GM23338 (cell line): ENCODE results near the gene KLRF2. TPM values are rescaled to one million over a fixed set of nuclear protein-coding genes. Genes with fewer than 3 reads are reported as not detected.

Source experiments
- ATAC-seq: fragments of 200-7000 bp; cut with Tn5 transposase; 3 replicates; pipeline ENCODE4 v1.9.1; 2020
- DNase-seq: peaks from one replicate; pipeline ENCODE4 v3.0.0-alpha.2; 2015; ENCODE audit warnings: low spot score
- H2AFZ ChIP-seq: fragments of 200-600 bp; sonication (generic); 2 replicates; pipeline ENCODE4 v1.8.0; 2016; ENCODE audit warnings: antibody characterized with exemption, mild to moderate bottlenecking, moderate library complexity
- H3F3A ChIP-seq: fragments of 200-600 bp; sonication (generic); replicated peaks from 2 replicates; pipeline ENCODE4 v1.8.0; 2017; ENCODE audit warnings: antibody characterized with exemption, mixed run types, low read depth
- H3K27ac ChIP-seq: fragments of 200-600 bp; sonication (generic); 2 replicates; pipeline ENCODE4 v1.6.1; 2016; ENCODE audit warnings: low read depth
- H3K27me3 ChIP-seq: fragments of 200-600 bp; sonication (generic); 2 replicates; pipeline ENCODE4 v1.8.0; 2016; ENCODE audit warnings: mild to moderate bottlenecking, mixed run types, moderate library complexity; ENCODE audit not compliant: insufficient read depth
- H3K36me3 ChIP-seq: fragments of 200-600 bp; sonication (generic); 2 replicates; pipeline ENCODE4 v1.8.0; 2016; ENCODE audit warnings: mild to moderate bottlenecking; ENCODE audit not compliant: insufficient read depth
- H3K4me1 ChIP-seq: fragments of 200-600 bp; sonication (generic); 2 replicates; pipeline ENCODE4 v1.8.0; 2016; ENCODE audit warnings: mild to moderate bottlenecking, moderate library complexity; ENCODE audit not compliant: insufficient read depth
- H3K4me2 ChIP-seq: fragments of 200-600 bp; sonication (generic); 2 replicates; pipeline ENCODE4 v1.7.1; 2017; ENCODE audit warnings: mixed run types
- H3K4me3 ChIP-seq: fragments of 200-600 bp; sonication (generic); 2 replicates; pipeline ENCODE4 v1.6.1; 2016; ENCODE audit warnings: mixed run types
- H3K79me2 ChIP-seq: fragments of 200-600 bp; sonication (generic); replicated peaks from 2 replicates; pipeline ENCODE4 v1.8.0; 2017; ENCODE audit warnings: mild to moderate bottlenecking; ENCODE audit not compliant: insufficient read depth
- H3K9me2 ChIP-seq: fragments of 200-600 bp; sonication (generic); 2 replicates; pipeline ENCODE4 v1.8.0; 2017; ENCODE audit not compliant: insufficient read depth
- H4K20me1 ChIP-seq: fragments of 200-600 bp; sonication (generic); replicated peaks from 2 replicates; pipeline ENCODE4 v1.8.0; 2017; ENCODE audit warnings: mild to moderate bottlenecking; ENCODE audit not compliant: insufficient read depth
- H3K27ac Mint-ChIP-seq: 2 replicates; pipeline ENCODE4 v1.8.0; 2020; ENCODE audit warnings: inconsistent platforms, mild to moderate bottlenecking, moderate library complexity, mixed read lengths
- H3K27me3 Mint-ChIP-seq: 3 replicates; pipeline ENCODE4 v1.8.0; 2022; ENCODE audit warnings: low read depth, mild to moderate bottlenecking, moderate library complexity, mixed read lengths, inconsistent platforms; ENCODE audit not compliant: insufficient read depth, poor library complexity
- H3K36me3 Mint-ChIP-seq: 3 replicates; pipeline ENCODE4 v1.8.0; 2021; ENCODE audit warnings: low read depth, mild to moderate bottlenecking, inconsistent platforms, moderate library complexity, mixed read lengths
- H3K4me1 Mint-ChIP-seq: 3 replicates; pipeline ENCODE4 v1.8.0; 2020; ENCODE audit warnings: mild to moderate bottlenecking, inconsistent platforms, mixed read lengths
- H3K4me3 Mint-ChIP-seq: 3 replicates; pipeline ENCODE4 v1.8.0; 2021; ENCODE audit warnings: moderate library complexity, mild to moderate bottlenecking, inconsistent platforms, mixed read lengths
- H3K9me3 Mint-ChIP-seq: 3 replicates; pipeline ENCODE4 v1.8.0; 2020; ENCODE audit warnings: moderate library complexity, mild to moderate bottlenecking, inconsistent platforms, mixed read lengths
- CREB1 ChIP-seq: fragments of 250-450 bp; sonication (Bioruptor Pico); IDR thresholded peaks from 2 replicates; pipeline ENCODE4 v1.5.0; 2020; ENCODE audit warnings: low read depth, mild to moderate bottlenecking, moderate library complexity
- EZH2 ChIP-seq: fragments of 200-600 bp; sonication (generic); IDR thresholded peaks from one replicate; pipeline ENCODE4 v1.8.0; 2017; ENCODE audit warnings: antibody characterized with exemption, mild to moderate bottlenecking, low read depth; ENCODE audit not compliant: unreplicated experiment
- EZH2phosphoT487 ChIP-seq: fragments of 200-600 bp; sonication (generic); IDR thresholded peaks from one replicate; pipeline ENCODE4 v1.8.1; 2018; ENCODE audit warnings: antibody characterized with exemption; ENCODE audit not compliant: unreplicated experiment
- JUNB ChIP-seq: IDR thresholded peaks from one replicate; pipeline ENCODE4 v1.6.1; 2016; ENCODE audit warnings: antibody characterized with exemption; ENCODE audit not compliant: unreplicated experiment
- NANOG ChIP-seq: IDR thresholded peaks from 2 replicates; pipeline ENCODE4 v1.6.1; 2016; ENCODE audit warnings: antibody characterized with exemption, borderline replicate concordance
- POLR2AphosphoS5 ChIP-seq: IDR thresholded peaks from 2 replicates; pipeline ENCODE4 v1.6.1; 2016; ENCODE audit warnings: antibody characterized with exemption, low read depth
- STAT1 ChIP-seq: IDR thresholded peaks from one replicate; pipeline ENCODE4 v1.6.1; 2016; ENCODE audit warnings: antibody characterized with exemption; ENCODE audit not compliant: unreplicated experiment
- ZNF114 ChIP-seq: fragments of 250-450 bp; sonication (Bioruptor Pico); IDR thresholded peaks from 2 replicates; pipeline ENCODE4 v1.5.0; 2020; ENCODE audit warnings: mild to moderate bottlenecking, moderate library complexity
- ZNF331 ChIP-seq: fragments of 250-450 bp; sonication (Bioruptor Pico); IDR thresholded peaks from 2 replicates; pipeline ENCODE4 v1.5.0; 2020; ENCODE audit warnings: low read depth, mild to moderate bottlenecking, moderate library complexity
- long read RNA-seq: library from polyadenylated mRNA; unstranded; transcript quantifications from one replicate; pipeline ENCODE4 v2.0.0, GENCODE V29; 2020; ENCODE audit not compliant: unreplicated experiment
- polyA plus RNA-seq: library from polyadenylated mRNA; unstranded; fragments of >200 nt; fragmentation: Nextera tagmentation; extraction: Ambion mirVana; gene quantifications from 2 replicates; pipeline ENCODE4 v1.2.1, GENCODE V29; 2016
- total RNA-seq: library from RNA; depleted of rRNA; stranded (reverse); fragments of >200 nt; shearing (Covaris generic); gene quantifications from 2 replicates; pipeline ENCODE4 v1.2.3, GENCODE V29; 2014; rRNA removed
- TF ChIP-seq, protein P1 (sequence below), 2 experiments: fragments of 200-600 bp in 1 of 2; sonication (generic) in 1 of 2; conservative IDR thresholded peaks; 2 replicates each; pipeline versions ENCODE4 v1.5.1 to v1.6.1; 2016 to 2017; ENCODE audit warnings: antibody characterized with exemption in 2 of 2, low read depth in 2 of 2, mild to moderate bottlenecking in 2 of 2, moderate library complexity in 1 of 2
- TF ChIP-seq, protein P2 (sequence below): IDR thresholded peaks from 2 replicates; pipeline ENCODE4 v1.6.1; 2016; ENCODE audit warnings: antibody characterized with exemption
- TF ChIP-seq, protein P3 (sequence below): fragments of 250-450 bp; sonication (Bioruptor Pico); IDR thresholded peaks from 2 replicates; pipeline ENCODE4 v1.5.0; 2020; ENCODE audit warnings: mild to moderate bottlenecking, moderate library complexity
- TF ChIP-seq, protein P4 (sequence below): IDR thresholded peaks from one replicate; pipeline ENCODE4 v1.6.1; 2018; ENCODE audit warnings: antibody characterized with exemption; ENCODE audit not compliant: unreplicated experiment

KLRF2 gene, protein sequence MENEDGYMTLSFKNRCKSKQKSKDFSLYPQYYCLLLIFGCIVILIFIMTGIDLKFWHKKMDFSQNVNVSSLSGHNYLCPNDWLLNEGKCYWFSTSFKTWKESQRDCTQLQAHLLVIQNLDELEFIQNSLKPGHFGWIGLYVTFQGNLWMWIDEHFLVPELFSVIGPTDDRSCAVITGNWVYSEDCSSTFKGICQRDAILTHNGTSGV
- total RNA-seq (not detected in 2 replicates), polyA plus RNA-seq (not detected in 2 replicates)
- long read RNA-seq = 0 reads

DNA sequence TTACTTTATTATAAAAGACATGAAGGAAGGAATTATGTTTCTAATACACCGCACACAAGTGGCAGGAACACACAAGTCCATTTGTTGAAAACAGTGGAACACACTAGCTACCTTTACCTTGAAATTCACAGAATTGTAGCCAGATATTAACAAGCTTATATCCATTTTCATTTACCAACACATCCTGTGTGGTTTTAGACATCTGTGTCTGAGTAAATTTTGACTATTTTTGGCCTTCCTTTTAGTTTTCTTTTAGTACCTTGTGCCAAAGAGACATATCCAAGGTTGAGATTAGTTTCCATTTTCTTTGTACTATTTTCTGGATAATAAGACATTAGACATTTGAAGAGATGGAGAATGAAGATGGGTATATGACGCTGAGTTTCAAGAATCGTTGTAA is at the start of gene KLRF2:
Gene KLRF2, plus strand, starts transcription at position 244 of the 400 bp plus-strand sequence. Its CDS starts 107 bp downstream, at position 351.
- Histone ChIP-seq H4K20me1 (no peaks in the 10 kb centered on the region), H3K27ac (no peak within 1 kb of the TSS), H3K9me2 (no peaks in the 10 kb centered on the region), H2AFZ (no peak within 1 kb of the TSS), H3K79me2 (no peaks in the 10 kb centered on the region), H3K4me2 (no peak within 1 kb of the TSS), H3F3A (no peaks in the 10 kb centered on the region), H3K4me3 (no peak within 1 kb of the TSS), H3K27me3 (no peaks in the 10 kb centered on the region), H3K36me3 (no peaks in the 10 kb centered on the region), H3K4me1 (no peaks in the 10 kb centered on the region)
- TF ChIP-seq NANOG (no peak), EZH2 (no peak), POLR2AphosphoS5 (no peak), JUNB (no peak), EZH2phosphoT487 (no peak), ZNF114 (CRISPR knock-in tag) (no peak), STAT1 (no peak), CREB1 (CRISPR knock-in tag) (no peak), ZNF331 (CRISPR knock-in tag) (no peak)
- TF ChIP-seq, protein P1, sequence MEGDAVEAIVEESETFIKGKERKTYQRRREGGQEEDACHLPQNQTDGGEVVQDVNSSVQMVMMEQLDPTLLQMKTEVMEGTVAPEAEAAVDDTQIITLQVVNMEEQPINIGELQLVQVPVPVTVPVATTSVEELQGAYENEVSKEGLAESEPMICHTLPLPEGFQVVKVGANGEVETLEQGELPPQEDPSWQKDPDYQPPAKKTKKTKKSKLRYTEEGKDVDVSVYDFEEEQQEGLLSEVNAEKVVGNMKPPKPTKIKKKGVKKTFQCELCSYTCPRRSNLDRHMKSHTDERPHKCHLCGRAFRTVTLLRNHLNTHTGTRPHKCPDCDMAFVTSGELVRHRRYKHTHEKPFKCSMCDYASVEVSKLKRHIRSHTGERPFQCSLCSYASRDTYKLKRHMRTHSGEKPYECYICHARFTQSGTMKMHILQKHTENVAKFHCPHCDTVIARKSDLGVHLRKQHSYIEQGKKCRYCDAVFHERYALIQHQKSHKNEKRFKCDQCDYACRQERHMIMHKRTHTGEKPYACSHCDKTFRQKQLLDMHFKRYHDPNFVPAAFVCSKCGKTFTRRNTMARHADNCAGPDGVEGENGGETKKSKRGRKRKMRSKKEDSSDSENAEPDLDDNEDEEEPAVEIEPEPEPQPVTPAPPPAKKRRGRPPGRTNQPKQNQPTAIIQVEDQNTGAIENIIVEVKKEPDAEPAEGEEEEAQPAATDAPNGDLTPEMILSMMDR (conservative IDR thresholded peaks at IDR 0.05; ENCODE audit: low read depth in 2 of 2) = no peak
- TF ChIP-seq, protein P2, sequence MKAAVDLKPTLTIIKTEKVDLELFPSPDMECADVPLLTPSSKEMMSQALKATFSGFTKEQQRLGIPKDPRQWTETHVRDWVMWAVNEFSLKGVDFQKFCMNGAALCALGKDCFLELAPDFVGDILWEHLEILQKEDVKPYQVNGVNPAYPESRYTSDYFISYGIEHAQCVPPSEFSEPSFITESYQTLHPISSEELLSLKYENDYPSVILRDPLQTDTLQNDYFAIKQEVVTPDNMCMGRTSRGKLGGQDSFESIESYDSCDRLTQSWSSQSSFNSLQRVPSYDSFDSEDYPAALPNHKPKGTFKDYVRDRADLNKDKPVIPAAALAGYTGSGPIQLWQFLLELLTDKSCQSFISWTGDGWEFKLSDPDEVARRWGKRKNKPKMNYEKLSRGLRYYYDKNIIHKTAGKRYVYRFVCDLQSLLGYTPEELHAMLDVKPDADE = no peak
- TF ChIP-seq, protein P3, sequence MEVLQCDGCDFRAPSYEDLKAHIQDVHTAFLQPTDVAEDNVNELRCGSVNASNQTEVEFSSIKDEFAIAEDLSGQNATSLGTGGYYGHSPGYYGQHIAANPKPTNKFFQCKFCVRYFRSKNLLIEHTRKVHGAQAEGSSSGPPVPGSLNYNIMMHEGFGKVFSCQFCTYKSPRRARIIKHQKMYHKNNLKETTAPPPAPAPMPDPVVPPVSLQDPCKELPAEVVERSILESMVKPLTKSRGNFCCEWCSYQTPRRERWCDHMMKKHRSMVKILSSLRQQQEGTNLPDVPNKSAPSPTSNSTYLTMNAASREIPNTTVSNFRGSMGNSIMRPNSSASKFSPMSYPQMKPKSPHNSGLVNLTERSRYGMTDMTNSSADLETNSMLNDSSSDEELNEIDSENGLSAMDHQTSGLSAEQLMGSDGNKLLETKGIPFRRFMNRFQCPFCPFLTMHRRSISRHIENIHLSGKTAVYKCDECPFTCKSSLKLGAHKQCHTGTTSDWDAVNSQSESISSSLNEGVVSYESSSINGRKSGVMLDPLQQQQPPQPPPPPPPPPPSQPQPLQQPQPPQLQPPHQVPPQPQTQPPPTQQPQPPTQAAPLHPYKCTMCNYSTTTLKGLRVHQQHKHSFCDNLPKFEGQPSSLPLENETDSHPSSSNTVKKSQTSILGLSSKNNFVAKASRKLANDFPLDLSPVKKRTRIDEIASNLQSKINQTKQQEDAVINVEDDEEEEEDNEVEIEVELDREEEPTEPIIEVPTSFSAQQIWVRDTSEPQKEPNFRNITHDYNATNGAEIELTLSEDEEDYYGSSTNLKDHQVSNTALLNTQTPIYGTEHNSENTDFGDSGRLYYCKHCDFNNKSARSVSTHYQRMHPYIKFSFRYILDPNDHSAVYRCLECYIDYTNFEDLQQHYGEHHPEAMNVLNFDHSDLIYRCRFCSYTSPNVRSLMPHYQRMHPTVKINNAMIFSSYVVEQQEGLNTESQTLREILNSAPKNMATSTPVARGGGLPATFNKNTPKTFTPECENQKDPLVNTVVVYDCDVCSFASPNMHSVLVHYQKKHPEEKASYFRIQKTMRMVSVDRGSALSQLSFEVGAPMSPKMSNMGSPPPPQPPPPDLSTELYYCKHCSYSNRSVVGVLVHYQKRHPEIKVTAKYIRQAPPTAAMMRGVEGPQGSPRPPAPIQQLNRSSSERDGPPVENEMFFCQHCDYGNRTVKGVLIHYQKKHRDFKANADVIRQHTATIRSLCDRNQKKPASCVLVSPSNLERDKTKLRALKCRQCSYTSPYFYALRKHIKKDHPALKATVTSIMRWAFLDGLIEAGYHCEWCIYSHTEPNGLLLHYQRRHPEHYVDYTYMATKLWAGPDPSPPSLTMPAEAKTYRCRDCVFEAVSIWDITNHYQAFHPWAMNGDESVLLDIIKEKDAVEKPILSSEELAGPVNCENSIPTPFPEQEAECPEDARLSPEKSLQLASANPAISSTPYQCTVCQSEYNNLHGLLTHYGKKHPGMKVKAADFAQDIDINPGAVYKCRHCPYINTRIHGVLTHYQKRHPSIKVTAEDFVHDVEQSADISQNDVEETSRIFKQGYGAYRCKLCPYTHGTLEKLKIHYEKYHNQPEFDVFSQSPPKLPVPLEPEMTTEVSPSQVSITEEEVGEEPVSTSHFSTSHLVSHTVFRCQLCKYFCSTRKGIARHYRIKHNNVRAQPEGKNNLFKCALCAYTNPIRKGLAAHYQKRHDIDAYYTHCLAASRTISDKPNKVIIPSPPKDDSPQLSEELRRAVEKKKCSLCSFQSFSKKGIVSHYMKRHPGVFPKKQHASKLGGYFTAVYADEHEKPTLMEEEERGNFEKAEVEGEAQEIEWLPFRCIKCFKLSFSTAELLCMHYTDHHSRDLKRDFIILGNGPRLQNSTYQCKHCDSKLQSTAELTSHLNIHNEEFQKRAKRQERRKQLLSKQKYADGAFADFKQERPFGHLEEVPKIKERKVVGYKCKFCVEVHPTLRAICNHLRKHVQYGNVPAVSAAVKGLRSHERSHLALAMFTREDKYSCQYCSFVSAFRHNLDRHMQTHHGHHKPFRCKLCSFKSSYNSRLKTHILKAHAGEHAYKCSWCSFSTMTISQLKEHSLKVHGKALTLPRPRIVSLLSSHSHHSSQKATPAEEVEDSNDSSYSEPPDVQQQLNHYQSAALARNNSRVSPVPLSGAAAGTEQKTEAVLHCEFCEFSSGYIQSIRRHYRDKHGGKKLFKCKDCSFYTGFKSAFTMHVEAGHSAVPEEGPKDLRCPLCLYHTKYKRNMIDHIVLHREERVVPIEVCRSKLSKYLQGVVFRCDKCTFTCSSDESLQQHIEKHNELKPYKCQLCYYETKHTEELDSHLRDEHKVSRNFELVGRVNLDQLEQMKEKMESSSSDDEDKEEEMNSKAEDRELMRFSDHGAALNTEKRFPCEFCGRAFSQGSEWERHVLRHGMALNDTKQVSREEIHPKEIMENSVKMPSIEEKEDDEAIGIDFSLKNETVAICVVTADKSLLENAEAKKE (CRISPR knock-in tag) = no peak
- TF ChIP-seq, protein P4, sequence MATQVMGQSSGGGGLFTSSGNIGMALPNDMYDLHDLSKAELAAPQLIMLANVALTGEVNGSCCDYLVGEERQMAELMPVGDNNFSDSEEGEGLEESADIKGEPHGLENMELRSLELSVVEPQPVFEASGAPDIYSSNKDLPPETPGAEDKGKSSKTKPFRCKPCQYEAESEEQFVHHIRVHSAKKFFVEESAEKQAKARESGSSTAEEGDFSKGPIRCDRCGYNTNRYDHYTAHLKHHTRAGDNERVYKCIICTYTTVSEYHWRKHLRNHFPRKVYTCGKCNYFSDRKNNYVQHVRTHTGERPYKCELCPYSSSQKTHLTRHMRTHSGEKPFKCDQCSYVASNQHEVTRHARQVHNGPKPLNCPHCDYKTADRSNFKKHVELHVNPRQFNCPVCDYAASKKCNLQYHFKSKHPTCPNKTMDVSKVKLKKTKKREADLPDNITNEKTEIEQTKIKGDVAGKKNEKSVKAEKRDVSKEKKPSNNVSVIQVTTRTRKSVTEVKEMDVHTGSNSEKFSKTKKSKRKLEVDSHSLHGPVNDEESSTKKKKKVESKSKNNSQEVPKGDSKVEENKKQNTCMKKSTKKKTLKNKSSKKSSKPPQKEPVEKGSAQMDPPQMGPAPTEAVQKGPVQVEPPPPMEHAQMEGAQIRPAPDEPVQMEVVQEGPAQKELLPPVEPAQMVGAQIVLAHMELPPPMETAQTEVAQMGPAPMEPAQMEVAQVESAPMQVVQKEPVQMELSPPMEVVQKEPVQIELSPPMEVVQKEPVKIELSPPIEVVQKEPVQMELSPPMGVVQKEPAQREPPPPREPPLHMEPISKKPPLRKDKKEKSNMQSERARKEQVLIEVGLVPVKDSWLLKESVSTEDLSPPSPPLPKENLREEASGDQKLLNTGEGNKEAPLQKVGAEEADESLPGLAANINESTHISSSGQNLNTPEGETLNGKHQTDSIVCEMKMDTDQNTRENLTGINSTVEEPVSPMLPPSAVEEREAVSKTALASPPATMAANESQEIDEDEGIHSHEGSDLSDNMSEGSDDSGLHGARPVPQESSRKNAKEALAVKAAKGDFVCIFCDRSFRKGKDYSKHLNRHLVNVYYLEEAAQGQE = no peak
- DNase-seq (no peak), ATAC-seq (no peak)
- Mint-ChIP-seq H3K36me3 (no peaks in the 10 kb centered on the region), H3K27me3 (no peaks in the 10 kb centered on the region), H3K9me3 (no peaks in the 10 kb centered on the region), H3K4me3 (no peak within 1 kb of the TSS), H3K27ac (no peak within 1 kb of the TSS), H3K4me1 (peaks cover 10% of the 10 kb centered on the region; the same call in 2 of the 3 replicates)
